HG03159 (cell line): ENCODE data around the gene TMEM129.

ENCODE experiments used
- ATAC-seq: cut with Tn5 transposase; IDR thresholded peaks from one replicate; pipeline ENCODE4 v1.9.1; 2021; ENCODE audit warnings: mild to moderate bottlenecking, moderate library complexity; ENCODE audit not compliant: unreplicated experiment

Gene TMEM129

DNA sequence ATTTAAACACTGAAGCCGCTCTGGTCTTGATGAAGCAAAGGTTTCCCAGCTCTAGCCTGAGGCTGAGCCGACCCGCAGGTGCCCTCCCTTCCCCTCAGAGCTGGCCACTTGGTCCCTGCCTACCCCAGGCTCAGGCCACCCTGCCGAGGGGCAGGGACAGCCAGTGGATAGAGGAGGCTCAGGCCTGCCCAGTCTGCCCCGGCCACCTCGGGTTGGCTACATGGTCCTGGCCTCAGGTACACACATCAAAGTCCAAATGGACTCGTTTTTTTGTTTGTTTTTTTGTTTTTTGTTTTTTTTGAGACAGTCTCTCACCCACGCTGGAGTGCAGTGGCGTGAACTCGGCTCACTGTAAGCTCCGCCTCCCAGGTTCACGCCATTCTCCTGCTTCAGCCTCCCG lies 24.0 kb upstream of the TMEM129 start:
- ATAC-seq: no peak

DNA sequence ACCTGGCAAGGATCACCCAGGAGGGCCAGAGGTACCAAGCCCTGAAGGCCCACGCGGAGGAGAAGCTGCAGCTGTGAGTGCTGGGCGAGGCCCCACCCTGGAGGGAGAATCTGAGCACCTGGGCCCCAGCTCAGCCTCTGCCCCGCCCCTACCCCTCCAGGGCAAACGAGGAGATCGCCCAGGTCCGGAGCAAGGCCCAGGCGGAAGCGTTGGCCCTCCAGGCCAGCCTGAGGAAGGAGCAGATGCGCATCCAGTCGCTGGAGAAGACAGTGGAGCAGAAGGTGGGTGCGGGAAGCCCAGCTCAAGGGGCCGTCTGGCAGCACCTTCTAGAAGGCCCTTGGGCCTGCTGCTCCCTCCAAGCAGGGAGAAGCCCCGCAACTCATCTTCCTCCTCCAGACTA lies 23.4 kb upstream of the TMEM129 start:
- no peak for ATAC-seq

DNA sequence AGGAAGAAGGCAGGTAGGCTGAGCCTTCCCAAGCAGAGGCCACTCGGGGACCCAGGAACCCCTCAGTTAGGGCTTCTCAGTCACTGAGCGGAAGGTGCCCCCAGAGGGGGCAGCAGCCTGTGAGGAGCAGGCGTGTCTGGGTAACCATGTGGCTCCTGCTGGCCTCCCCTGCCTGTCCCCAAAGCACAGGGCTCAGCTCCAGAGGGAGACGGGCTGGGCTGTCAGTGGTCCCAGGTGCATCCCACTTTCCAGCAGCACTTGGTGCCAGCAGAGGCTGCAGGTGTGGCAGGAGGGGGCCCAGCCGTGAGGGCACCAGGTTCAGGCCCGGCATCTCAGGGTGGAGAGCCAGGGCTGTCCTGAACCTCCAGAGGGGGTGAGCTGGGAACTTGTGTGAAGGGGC lies 22.9 kb upstream of the TMEM129 start:
- no peak for ATAC-seq

DNA sequence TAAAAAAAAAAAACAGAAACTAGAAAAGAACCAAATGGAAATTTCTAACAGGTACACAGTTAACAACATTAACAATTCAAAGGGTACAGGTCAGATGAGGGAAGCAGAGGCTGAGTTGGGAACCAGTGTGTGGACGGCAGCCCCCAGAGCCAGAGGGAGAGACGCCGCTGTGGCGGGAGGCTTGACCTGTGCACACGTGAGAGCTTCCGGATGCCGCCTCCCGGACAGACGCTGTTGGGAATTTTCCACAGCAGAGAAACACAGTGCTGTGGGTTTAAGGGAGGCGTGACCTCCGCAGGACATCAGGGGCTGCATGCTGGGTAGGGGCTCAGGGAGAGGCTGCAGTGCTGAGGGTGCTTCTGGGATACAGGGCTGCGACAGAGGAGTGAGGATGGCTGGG lies 22.4 kb upstream of the TMEM129 start:
- ATAC-seq: no peak

DNA sequence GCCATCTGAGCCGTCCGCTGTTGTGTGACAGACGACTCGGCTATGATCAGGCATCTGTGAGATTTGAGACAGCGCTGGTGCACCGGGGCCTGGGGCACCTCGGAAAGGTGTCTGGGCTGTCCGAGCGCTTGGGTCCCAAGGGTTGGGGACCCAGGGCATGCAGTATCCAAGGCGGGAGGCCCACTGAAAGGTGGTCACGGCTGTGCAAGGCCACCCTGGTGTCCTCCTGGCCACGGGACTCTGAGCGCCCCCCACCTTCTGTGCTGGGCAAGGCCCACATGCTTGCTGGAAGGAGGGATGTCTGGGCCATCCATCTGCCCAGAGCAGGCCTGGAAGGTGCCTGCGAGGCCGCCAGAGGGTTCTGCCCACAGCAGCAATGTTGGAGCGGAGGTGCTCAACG lies 20.1 kb upstream of the TMEM129 start:
- ATAC-seq: no peak

DNA sequence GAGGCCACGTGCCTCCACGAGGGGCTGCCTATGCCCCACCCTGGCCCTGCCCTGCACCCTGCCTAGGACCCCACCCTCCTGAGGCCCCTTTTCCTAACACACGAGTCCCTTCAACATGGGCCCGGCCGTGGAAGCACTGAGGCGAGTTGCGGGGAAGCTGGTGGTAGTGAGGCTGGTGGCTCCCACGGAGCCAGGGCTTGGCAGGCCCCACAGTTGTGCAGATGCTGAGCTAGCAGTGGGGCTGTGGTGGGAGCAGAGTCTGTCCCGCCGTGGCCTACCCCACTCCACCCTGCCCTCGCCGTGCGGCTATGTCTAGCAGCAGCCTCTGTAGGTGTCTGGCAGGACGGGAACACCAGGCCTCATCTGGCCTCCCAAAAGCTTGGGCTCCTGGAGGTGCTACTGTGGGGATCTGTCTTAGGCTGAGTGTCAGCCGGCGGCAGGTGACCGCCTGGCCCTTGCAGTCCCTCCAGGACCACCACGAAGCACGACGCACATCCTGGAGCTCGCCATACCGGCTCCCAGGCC lies 19.0 kb upstream of the TMEM129 start:
- ATAC-seq: no peak

DNA sequence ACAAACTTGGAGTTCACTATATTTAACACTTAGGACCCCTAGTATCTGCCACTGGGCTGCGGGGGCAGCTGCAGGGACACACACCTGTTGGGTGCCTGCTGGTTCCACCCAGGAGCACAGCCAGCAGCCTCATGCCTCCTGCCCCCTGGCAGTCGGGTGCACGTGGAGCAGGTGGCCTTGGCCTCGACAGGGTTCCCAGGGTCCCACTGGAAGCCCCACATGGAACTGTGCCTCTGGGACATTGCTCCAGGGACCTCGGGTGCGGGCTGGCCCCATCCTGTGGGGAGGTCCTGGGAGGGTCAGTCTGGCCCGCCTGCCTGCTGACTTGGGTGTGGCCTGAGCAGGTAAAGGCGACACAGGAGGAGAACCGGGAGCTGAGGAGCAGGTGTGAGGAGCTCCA lies 18.2 kb upstream of the TMEM129 start:
- ATAC-seq: no peak

DNA sequence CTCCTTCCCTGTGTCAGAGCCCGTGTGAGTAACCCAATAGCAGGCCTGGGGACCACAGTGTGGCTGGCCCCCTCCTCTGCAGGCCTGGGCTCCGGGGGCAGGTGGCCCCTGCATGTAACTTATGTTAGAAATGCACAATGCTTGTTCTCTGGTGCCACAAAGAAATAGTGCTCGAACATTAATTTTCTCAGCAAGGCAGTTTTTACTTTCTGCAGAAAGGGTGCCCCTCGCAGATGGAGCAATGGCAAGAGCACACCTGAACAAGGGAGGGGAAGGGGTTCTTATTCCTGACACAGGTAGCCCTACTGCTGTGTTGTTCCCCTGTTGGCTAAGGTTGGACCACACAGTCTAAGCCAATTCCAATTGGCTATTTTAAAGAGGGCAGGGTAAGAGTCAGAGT lies 17.3 kb upstream of the TMEM129 start:
- no peak for ATAC-seq

DNA sequence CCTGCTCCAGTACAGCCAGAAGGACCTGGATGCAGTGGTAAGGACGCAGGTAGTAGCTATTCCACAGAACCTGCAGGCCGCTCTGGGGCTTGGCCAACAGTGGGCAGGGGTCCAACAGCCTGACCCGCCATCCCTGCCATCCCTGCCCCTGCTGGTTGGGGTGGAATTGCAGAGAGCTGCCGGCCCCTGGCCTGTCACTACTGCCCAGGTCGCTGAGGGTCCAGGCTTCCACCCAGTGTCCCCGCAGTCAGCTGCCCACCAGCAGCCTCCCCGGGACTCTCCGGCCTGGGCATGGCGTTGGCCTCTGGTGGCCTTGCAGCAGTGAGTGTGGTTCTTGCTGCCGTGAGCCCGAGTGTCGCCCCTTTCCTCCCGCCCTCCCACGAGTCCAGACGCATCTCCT lies 16.5 kb upstream of the TMEM129 start:
- ATAC-seq: no peak

DNA sequence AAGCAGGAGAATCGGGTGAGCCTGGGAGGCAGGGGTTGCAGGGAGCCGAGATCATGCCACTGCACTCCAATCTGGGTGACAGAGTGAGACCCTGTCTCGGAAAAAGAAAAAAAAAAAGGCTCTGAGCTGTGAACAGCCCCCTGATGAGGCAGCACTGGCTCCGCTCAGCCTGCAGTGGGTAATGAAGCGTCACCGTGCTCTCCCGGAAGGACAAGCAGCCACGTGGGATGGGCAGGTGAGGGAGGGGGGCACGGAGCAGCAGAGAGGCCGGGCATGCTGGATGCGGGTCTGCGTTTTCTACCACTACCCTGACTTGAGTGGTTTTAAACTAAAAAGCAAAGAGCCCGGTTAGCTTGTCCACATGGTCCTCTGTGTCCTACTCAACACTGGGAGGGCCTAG lies 15.7 kb upstream of the TMEM129 start:
- ATAC-seq: no peak

DNA sequence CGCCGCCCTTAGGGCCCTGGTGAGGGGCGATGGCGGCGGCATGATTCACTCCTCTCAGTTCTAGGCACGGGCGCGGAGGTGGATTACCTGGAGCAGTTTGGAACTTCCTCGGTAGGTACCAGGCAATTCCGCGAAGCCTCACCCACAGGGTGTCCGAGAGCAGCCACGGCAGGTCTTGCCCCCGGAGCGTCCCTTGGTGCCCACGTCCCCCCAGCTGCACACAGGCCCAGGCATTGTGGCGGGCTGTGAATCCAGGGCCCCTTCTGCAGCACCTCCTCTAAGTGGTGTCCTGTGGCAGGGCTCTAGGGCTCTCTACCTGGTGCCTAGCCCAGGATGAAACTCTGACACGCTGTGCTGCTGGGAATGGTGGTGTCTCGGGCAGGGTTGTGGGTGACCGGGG lies 14.1 kb upstream of the TMEM129 start:
- no peak for ATAC-seq

DNA sequence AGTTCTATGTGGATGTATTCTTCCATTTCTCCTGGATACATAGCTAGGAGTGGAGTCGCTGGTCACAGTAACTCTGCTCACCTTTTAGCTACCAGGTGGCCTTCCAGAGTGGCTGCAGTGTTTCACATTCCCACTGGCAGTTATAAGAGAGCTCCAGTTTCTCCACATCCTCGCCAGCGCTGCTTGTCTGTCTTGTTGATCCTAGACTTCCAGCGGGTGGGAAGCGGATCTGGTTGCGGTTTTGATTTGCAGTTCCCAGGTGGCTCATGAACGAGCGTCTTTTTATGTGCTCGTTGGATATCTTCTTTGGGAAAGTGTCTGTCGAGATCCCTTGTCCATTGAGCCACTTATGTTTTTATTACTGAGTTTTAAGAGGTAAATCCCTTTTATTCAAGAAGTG lies 11.8 kb upstream of the TMEM129 start:
- no peak for ATAC-seq

DNA sequence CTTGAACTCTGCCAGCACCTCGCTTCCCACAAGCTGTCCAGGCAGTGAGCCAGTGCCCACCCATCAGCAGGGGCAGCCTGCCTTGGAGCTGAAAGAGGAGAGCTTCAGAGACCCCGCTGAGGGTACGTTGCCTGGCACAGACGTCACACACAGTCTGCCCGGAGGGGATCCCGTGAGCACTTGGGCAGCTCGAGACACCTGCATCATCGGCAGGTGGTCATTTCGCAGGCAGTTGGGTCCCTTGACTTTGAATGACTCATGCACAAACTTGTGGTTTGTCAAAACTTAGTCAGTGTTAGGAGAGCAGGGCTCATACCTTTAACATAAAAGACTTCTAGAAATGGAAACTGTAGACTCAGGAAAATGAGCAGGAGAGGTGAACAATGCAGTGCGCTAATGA lies 10.1 kb upstream of the TMEM129 start:
- no peak for ATAC-seq

DNA sequence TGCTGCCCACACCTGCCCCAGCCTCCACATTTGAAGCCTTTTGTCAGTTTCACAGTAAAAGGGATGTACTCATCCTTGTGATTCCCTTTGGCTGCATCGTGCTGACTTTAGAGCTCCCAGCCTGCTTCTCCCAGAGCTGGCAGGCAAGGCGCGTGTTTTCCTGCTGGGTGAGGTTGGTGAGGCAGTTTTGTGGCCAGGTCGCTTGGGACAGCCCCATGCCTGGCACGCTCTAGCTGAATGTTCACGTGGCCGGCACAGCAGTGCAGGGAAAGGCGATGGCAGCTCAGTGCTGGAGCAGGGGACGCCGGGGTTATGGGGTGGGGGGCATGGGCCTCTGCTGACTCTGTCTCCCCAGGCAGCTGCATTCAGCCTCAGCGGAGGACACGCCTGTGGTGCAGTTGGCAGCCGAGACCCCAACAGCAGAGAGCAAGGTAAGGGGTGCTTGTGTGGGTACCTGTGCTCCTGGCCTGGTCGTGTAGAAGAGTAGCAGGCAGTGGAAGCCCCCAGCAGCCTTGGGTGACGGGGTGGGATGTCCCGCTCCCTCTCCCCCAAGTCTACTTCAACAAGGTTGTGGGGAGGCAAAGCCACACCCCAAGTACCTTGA lies 9.5 kb upstream of the TMEM129 start:
- no peak for ATAC-seq

DNA sequence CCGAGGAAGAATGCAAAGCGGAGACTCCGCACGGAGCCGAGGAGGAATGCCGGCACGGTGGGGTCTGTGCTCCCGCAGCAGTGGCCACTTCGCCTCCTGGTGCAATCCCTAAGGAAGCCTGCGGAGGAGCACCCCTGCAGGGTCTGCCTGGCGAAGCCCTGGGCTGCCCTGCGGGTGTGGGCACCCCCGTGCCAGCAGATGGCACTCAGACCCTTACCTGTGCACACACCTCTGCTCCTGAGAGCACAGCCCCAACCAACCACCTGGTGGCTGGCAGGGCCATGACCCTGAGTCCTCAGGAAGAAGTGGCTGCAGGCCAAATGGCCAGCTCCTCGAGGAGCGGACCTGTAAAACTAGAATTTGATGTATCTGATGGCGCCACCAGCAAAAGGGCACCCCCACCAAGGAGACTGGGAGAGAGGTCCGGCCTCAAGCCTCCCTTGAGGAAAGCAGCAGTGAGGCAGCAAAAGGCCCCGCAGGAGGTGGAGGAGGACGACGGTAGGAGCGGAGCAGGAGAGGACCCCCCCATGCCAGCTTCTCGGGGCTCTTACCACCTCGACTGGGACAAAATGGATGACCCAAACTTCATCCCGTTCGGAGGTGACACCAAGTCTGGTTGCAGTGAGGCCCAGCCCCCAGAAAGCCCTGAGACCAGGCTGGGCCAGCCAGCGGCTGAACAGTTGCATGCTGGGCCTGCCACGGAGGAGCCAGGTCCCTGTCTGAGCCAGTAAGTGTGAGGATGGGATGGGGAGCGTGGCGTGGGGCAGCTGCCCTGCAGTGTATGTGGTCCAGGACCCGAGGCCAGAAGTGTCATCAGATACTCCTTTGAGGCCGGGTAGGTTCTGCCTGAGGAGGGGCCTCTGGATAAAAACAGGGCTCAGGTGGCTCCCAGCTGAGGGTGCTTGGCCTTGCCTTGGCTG lies 7.2 kb upstream of the TMEM129 start:
- ATAC-seq: no peak

DNA sequence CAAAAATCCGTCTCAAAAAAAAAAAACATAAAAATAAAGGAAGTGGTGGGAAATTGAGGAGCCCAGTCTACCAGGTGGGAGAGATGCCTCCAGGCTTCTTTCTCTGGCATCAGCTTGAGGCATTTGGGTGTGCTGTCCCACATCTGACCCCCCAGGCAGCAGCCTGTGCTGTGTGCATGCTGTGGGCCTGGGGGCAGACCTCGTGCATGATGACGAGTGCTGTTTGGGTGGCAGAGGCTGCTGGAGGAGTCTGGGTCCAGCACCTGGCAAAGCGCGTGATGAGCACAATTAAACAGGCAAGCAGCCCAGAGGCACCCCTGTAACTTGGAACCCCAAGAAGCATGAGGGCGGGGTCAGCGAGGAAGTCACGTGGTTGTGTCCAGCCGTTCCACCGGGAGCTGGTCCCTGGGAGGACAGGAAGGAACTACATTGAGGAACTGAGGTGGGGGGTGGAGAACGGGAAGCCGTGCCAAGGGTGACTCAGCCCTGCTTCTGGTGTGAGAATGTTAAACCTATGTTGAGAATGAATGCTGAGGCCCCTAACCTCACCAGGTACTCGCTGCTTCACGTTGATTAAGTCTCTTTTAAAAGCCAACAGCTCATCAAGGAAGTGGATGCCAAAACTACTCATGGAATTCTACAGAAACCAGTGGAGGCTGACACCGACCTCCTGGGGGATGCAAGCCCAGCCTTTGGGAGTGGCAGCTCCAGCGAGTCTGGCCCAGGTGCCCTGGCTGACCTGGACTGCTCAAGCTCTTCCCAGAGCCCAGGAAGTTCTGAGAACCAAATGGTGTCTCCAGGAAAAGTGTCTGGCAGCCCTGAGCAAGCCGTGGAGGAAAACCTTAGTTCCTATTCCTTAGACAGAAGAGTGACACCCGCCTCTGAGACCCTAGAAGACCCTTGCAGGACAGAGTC lies 6.3 kb upstream of the TMEM129 start:
- no peak for ATAC-seq

DNA sequence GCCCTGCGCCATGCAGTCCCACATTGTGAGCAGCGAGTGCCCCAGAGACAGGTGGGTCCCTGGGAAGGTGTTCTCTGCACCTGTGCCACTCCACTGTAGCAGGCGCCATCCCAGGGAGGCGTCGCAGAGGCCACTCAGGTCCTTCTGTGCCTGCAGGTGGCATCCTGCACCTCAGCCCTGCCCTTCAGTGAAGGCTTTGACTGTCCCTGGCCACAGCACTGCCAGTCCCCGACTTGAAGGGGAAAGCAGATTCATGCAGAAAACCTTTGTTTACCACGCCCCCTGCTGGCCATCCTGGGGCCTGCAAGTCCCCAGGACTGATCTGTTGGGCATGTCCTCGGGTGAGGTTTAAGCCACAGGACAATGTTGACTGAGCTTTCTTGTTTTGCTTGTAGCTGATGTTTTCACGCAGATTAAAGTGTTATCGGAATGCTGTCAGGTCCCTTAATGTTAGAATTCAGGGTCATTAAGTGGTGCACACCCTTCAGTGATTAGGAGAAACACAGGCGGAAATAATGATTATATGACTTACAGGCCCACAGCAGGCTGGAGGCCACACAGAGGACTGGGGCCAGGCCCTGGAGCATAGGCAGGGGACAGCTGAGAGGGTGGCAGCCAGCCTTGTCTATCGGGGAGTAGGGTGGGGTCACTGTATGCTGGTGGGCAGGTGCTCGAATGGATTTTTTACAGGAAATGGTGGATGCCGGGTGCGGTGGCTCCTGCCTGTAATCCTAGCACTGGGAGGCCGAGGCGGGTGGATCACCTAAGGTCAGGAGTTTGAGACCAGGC lies 5.2 kb upstream of the TMEM129 start:
- ATAC-seq: no peak

DNA sequence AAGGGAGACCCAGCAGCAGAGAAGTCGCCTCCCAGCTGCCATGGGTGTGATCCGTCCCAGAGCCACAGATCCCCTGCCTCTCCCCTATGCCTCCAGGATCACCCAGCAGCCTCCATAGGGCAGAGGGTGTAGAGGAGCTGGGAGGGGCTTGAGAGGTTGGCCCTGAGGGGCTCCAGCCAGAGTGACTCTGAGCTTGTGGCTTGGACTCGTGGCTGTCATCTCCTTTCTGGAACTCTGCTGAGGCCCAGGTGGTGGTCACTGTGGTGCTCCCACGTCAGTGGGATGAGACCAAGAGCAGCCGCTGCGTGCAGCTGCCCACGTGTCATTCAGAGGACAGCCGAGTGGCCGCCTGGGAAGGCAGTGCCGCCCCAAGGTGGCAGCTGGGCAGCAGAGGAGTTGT lies 4.4 kb upstream of the TMEM129 start:
- ATAC-seq: no peak

DNA sequence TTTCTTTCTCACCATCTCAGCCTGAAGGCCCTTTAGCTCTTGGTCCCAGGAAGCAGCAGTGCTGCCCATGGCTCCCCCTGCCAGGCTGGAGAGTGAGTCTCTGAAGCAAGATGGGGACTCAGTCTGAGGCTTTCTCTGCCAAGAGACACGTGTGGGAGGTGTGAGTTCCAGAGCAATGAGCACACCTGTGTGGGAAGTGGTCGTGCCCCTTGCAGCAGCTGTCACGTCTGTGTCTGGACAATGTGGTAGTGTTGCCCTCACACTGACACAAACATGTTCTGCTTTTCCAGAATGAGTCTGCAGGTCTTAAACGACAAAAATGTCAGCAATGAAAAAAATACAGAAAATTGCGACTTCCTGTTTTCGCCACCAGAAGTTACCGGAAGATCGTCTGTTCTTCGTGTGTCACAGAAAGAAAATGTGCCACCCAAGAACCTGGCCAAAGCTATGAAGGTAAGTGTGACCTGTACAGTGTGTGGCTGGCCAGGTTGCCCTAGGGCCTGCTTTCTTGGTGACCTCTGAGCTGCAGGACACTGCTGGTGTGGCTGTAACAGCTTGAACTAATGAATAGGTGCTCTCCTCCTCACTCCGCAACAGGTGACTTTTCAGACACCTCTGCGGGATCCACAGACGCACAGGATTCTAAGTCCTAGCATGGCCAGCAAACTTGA lies 2.1 kb upstream of the TMEM129 start:
- ATAC-seq: no peak

DNA sequence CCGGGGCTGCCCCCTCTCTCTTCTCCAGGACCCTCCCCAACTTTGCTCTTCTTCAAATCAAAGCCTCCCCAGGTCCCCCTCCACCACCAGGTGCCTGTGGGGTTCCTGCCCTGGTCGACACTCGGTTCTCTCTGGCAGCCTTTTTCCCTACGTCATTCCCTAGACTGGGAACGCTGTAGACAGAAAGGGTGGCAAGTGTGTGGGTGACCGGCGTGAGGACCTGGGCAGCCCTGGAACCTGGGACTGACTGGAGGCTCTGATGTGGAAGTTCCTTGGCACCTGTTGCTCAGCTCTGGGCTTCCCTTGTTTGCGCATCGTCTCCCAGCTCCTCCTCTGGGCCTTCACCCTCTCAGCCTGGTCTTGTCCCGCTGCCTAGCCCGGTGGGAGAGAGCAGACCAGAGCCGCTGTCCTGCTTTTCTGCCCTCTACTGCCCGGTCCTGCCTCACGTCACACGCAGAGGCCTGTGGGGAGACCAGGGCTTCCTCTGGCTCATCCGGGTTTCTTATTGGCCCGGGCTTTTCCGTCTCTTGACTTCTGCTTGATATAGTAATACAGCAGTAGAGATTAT lies 1.5 kb upstream of the TMEM129 start:
- ATAC-seq: no peak
